Ascending aorta (tissue), 2 donors: ENCODE results near the gene SEC61B. TPM values are rescaled to one million over a fixed set of nuclear protein-coding genes. Genes with fewer than 3 reads are reported as not detected.

Experiments used
- DNase-seq, 2 donors: peaks; one replicate each; pipeline ENCODE4 v3.0.0-alpha.2; 2019; ENCODE audit warnings: low spot score in 2 of 2
- H3K27ac ChIP-seq, 2 donors: fragments of 200-600 bp; sonication (generic); one replicate each; pipeline ENCODE4 v1.5.1; 2016 to 2017; ENCODE audit warnings: mild to moderate bottlenecking in 1 of 2
- H3K27me3 ChIP-seq: fragments of 200-600 bp; sonication (generic); one replicate; pipeline ENCODE4 v1.5.1; 2017
- H3K36me3 ChIP-seq, 2 donors: fragments of 200-600 bp; sonication (generic); one replicate each; pipeline ENCODE4 v1.5.1; 2016
- H3K4me1 ChIP-seq, 2 donors: fragments of 200-600 bp; sonication (generic); one replicate each; pipeline ENCODE4 v1.5.1; 2016 to 2017; ENCODE audit warnings: mild to moderate bottlenecking in 1 of 2
- H3K4me3 ChIP-seq, 2 donors: fragments of 200-600 bp; sonication (generic); one replicate each; pipeline ENCODE4 v1.5.1; 2016 to 2017; ENCODE audit warnings: mild to moderate bottlenecking in 1 of 2
- H3K9me3 ChIP-seq, 2 donors: fragments of 200-600 bp; sonication (generic); one replicate each; pipeline ENCODE4 v1.5.1; 2016
- intact Hi-C: fragments of 100-400 bp; cut with DNase I; formaldehyde crosslinking; loops from one replicate; pipeline ENCODE4 v1.15.1; 2023
- total RNA-seq: library from RNA; depleted of rRNA; stranded (reverse); fragments of >200 nt; gene quantifications from one replicate; pipeline ENCODE4 v1.1.0, GENCODE V29; 2016
- TF ChIP-seq, protein P1 (sequence below), 3 experiments: fragments of 200-600 bp in 2 of 3; fragments of 450-650 bp in 1 of 3; sonication (generic) in 2 of 3; IDR thresholded peaks; one replicate each; pipeline ENCODE4 v1.5.1; 2016 to 2019; ENCODE audit warnings: antibody characterized with exemption in 3 of 3, mild to moderate bottlenecking in 1 of 3, moderate library complexity in 1 of 3

The SEC61B gene
- total RNA-seq, 1 donor from 2014 or later = 88.7 TPM

DNA sequence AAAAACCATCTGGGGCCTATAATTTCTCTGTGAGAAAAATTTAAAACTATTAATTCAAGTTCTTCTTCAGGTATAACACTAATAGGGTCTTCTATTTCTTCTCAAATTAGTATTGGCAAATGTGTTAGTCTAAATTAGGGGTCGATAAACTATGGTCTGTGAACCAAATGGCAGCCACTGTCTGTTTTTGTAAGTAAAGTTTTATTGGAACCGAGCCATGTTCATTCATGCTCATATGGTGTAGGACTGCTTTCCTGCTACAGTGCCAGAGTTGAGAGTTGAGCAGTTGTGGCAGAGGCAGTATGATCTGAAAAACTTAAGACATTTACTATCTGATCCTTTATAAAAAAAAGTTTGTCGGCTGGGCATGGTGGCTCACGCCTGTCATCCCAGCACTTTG, 29.1 kb downstream of the SEC61B start:
- no peaks in the 10 kb centered on the region for H3K36me3 ChIP-seq
- TF ChIP-seq, protein P1, sequence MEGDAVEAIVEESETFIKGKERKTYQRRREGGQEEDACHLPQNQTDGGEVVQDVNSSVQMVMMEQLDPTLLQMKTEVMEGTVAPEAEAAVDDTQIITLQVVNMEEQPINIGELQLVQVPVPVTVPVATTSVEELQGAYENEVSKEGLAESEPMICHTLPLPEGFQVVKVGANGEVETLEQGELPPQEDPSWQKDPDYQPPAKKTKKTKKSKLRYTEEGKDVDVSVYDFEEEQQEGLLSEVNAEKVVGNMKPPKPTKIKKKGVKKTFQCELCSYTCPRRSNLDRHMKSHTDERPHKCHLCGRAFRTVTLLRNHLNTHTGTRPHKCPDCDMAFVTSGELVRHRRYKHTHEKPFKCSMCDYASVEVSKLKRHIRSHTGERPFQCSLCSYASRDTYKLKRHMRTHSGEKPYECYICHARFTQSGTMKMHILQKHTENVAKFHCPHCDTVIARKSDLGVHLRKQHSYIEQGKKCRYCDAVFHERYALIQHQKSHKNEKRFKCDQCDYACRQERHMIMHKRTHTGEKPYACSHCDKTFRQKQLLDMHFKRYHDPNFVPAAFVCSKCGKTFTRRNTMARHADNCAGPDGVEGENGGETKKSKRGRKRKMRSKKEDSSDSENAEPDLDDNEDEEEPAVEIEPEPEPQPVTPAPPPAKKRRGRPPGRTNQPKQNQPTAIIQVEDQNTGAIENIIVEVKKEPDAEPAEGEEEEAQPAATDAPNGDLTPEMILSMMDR (IDR thresholded peaks at IDR 0.05) = no peak
- no peak overlapping the region for H3K27ac ChIP-seq
- H3K27me3 ChIP-seq = no peaks in the 10 kb centered on the region
- no peaks in the 10 kb centered on the region for H3K4me1 ChIP-seq
- H3K4me3 ChIP-seq = no peak overlapping the region
- no peaks in the 10 kb centered on the region for H3K9me3 ChIP-seq
- intact Hi-C loops = no loop called here
- DNase-seq = no peak

DNA sequence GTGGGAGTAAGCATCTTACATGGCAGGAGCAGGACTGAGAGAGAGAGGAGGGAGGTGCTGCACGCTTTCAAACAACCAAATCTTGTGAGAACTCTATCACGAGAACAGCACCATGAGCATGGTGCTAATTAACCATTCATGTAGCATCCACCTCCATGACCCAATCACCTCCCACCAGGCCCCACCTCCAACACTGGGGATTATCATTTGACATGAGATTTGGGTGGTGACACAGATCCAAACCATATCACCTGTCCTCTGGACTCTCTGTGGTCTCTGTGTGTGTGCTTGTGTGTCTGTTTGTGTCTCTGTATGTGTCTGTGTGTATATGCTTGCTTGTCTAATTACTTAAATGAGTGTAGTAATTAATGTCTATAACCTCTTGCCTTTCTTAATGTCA, 31.1 kb downstream of the SEC61B start:
- H3K9me3 ChIP-seq = no peaks in the 10 kb centered on the region
- no peaks in the 10 kb centered on the region for H3K4me1 ChIP-seq
- no peak overlapping the region for H3K4me3 ChIP-seq
- no peak overlapping the region for H3K27ac ChIP-seq
- H3K27me3 ChIP-seq = no peaks in the 10 kb centered on the region
- no peaks in the 10 kb centered on the region for H3K36me3 ChIP-seq
- intact Hi-C loops = no loop called here
- TF ChIP-seq, protein P1 (IDR thresholded peaks at IDR 0.05) = no peak
- no peak for DNase-seq

DNA sequence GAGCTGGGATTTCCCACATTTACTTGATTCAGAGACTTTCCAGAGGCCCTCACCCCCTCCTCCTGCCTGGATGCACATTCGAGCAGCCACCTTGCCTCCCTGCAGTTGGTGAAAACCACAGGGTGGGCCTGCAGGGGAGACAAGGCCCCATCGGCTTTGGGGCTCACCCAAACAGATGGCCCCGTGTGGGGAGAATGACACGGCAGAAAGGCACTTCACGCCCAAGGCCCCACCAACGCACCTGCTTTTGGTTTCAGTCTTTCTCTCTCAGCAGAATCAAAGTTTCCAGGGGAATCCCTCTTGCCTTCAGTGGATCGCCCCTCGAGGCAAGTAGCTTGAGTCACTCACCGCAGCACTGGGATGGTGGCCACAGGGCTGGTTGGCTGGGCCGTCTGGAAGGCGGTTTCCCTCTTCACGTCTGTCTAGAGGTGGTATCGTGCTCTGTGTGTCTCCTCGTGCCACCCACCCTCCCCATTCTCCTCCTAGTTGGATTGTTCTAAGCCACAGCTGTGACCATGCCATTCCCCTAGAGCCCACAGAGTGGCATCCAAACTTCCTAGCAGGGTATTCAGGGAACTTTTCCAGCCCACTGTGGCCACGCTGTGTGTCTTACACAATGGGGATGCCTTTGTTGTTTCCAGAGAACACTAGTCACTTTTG, 31.8 kb downstream of the SEC61B start:
- no peaks in the 10 kb centered on the region for H3K36me3 ChIP-seq
- intact Hi-C loops = no loop called here
- H3K27me3 ChIP-seq = no peaks in the 10 kb centered on the region
- H3K4me1 ChIP-seq = no peaks in the 10 kb centered on the region
- no peak overlapping the region for H3K27ac ChIP-seq
- no peak overlapping the region for H3K4me3 ChIP-seq
- TF ChIP-seq, protein P1 (IDR thresholded peaks at IDR 0.05) = no peak
- no peaks in the 10 kb centered on the region for H3K9me3 ChIP-seq
- no peak for DNase-seq

DNA sequence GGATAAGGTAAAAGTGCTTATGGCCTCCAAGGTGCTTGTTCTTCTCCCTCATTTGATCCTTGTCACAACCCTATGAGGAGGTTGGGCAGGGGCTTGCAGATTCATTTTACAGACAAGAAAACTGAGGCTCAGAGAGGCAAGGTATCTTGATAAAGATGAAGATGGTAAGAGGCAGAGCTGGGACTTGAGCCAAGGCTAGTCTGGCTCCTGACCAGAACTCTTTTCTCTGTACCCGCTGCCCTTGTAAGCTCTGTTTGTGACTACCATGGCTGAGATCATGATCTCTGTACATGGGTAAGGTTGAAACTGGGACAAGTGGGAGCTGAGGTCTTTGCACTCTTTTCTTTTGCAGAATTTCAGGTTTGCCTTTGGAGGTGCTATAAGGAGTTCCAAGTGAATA, 33.6 kb downstream of the SEC61B start:
- no peak overlapping the region for H3K27ac ChIP-seq

DNA sequence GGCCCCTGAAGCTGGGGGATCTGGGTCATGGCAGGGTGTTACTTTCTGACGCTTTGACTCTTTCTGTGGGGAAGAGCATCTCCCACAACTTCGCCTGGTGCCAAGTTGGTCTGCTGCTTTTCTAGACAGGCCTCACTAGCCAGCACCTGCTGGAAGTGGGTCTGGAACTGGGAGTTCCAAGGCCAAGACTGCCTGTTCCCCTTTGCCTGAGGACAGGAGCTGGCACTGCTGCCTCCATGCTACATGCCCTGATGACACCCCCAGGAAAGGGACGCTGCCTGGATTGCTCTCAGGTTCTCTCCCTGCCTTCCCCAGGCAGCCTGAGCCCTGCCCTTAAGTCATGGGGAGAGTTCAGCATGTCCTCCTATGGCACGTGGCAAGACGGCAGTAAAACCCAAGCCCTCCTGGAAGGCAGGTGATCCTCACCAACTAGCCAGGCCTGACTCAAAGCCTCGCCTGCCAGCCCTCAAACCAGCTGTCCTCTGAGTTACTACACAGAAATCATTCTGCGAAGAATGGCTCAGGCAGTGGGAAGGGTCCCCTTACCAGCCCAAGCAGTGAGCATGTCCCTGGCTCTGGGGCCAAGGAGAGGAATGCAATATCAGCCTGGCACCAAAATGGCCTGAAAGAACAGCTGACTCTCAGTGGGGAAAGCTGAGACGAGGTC, 35.8 kb downstream of the SEC61B start:
- Histone ChIP-seq H3K4me1 (no peaks in the 10 kb centered on the region), H3K9me3 (no peaks in the 10 kb centered on the region), H3K36me3 (no peaks in the 10 kb centered on the region), H3K27me3 (no peaks in the 10 kb centered on the region), H3K27ac (no peak overlapping the region), H3K4me3 (no peak overlapping the region)
- DNase-seq = no peak
- TF ChIP-seq, protein P1 (IDR thresholded peaks at IDR 0.05) = no peak
- intact Hi-C loops = no loop called here

More for the DNA sequence above, 33.6 kb downstream of the SEC61B start:
- no peak for DNase-seq
- H3K9me3 ChIP-seq = no peaks in the 10 kb centered on the region
- H3K4me3 ChIP-seq = no peak overlapping the region
- H3K4me1 ChIP-seq = no peaks in the 10 kb centered on the region
- H3K27me3 ChIP-seq = no peaks in the 10 kb centered on the region
- no peaks in the 10 kb centered on the region for H3K36me3 ChIP-seq
- TF ChIP-seq, protein P1 (IDR thresholded peaks at IDR 0.05) = no peak
- intact Hi-C loops = no loop called here
